Left cardiac atrium (tissue), 4 donors: Measurements from ENCODE around the gene RPL10. TPM values are rescaled to one million over a fixed set of nuclear protein-coding genes. Genes with fewer than 3 reads are reported as not detected.

ENCODE experiments used
- ATAC-seq, 2 donors: fragments of 200-7000 bp; cut with Tn5 transposase; one replicate each; pipeline ENCODE4 v1.9.1; 2020; ENCODE audit warnings: mild to moderate bottlenecking in 2 of 2, moderate library complexity in 2 of 2
- DNase-seq: peaks from one replicate; pipeline ENCODE4 v3.0.0-alpha.2; 2020
- intact Hi-C, 2 donors: fragments of 100-400 bp; cut with DNase I; formaldehyde crosslinking; loops; one replicate each; pipeline versions ENCODE4 v1.14.1 to v1.15.1; 2022 to 2023
- long read RNA-seq: library from polyadenylated mRNA; unstranded; transcript quantifications from one replicate; pipeline ENCODE4 v2.0.0, GENCODE V29; 2021
- total RNA-seq, 2 donors: library from RNA; stranded (reverse); fragmentation: NEBNext Ultra II Directional; extraction: Animal tissue kit (Norgen Biotek cat#: 25700); gene quantifications; one replicate each; pipeline ENCODE4 v1.2.1, GENCODE V29; 2021
- donor health status: DM: no; HTN: yes; CAD: no.
- donor health status: DM: no; HTN: yes; CAD: no; lungs with severe emphysema.
- donor health status: DM: yes; HTN: yes; CAD: no.
- donor health status: Dilated cardiomyopathy.

Gene RPL10
- total RNA-seq = 1,000 to 10,000 TPM; 2,090 to 2,230 TPM
- long read RNA-seq, transcript RPL10-201 (6 exons, 2,278 nt) = major isoform, 203 of 254 reads
- long read RNA-seq, transcript RPL10-204 (7 exons, 2,318 nt) = minor isoform, 11 of 254 reads
- long read RNA-seq, partial matches to known transcripts = 31 of 254 reads
- long read RNA-seq, other reads (novel, unspliced or antisense) = 1 of 254 reads

GRCh38 chrX:154397888-154398667, at the start of gene RPL10:
Gene RPL10, plus strand, starts transcription at chrX:154398377. Its CDS starts 143 bp downstream, at chrX:154398520.
- DNase-seq (peak; percentile 95), ATAC-seq (peak; percentile 91 to 92)
- intact Hi-C loops = no loop called here

GRCh38 chrX:154348646-154349358, 49.4 kb upstream of the RPL10 start:
- ATAC-seq = no peak
- intact Hi-C loops = no loop called here
- peak; percentile 24 for DNase-seq

- DNase-seq = peak; percentile 20
- intact Hi-C loops = no loop called here
- no peak for ATAC-seq
These were observed 48.7 kb upstream of the RPL10 start for GRCh38 chrX:154349359-154349935.

- ATAC-seq = no peak
- DNase-seq = peak; percentile 16
- intact Hi-C loops = no loop called here
These were observed 48.2 kb upstream of the RPL10 start for GRCh38 chrX:154349979-154350378.

- peak; percentile 20 for DNase-seq
- intact Hi-C loops = no loop called here
- ATAC-seq = no peak
These were observed 47.6 kb upstream of the RPL10 start for GRCh38 chrX:154350429-154351182.

- intact Hi-C loops = no loop called here
- peak; percentile 21 for DNase-seq
- ATAC-seq = no peak
These were observed 46.8 kb upstream of the RPL10 start for GRCh38 chrX:154351183-154352011.

- DNase-seq (no peak), ATAC-seq (no peak)
- intact Hi-C loops = no loop called here
These were observed 46.2 kb upstream of the RPL10 start for GRCh38 chrX:154352012-154352401.

- intact Hi-C loops = no loop called here
- ATAC-seq (no peak), DNase-seq (no peak)
These were observed 45.7 kb upstream of the RPL10 start for GRCh38 chrX:154352466-154352865.

GRCh38 chrX:154353172-154353843, 44.9 kb upstream of the RPL10 start:
- intact Hi-C loops = no loop called here
- DNase-seq = no peak
- ATAC-seq = no peak

GRCh38 chrX:154354013-154354412, 44.2 kb upstream of the RPL10 start:
- no peak for ATAC-seq
- intact Hi-C loops = no loop called here
- no peak for DNase-seq

GRCh38 chrX:154354516-154354915, 43.7 kb upstream of the RPL10 start:
- DNase-seq (no peak), ATAC-seq (no peak)
- intact Hi-C loops = no loop called here

GRCh38 chrX:154355094-154355775, 42.9 kb upstream of the RPL10 start:
- ATAC-seq = peak in 1 of 2 donors; percentile 4
- DNase-seq = no peak
- intact Hi-C loops = no loop called here

- intact Hi-C loops = no loop called here
- no peak for ATAC-seq
- no peak for DNase-seq
These were observed 42.4 kb upstream of the RPL10 start for GRCh38 chrX:154355776-154356140.

- intact Hi-C loops = no loop called here
- no peak for DNase-seq
- no peak for ATAC-seq
These were observed 41.6 kb upstream of the RPL10 start for GRCh38 chrX:154356596-154356995.

GRCh38 chrX:154357205-154357604, 41.0 kb upstream of the RPL10 start:
- intact Hi-C loops = no loop called here
- ATAC-seq (no peak), DNase-seq (no peak)

GRCh38 chrX:154358011-154358410, 40.2 kb upstream of the RPL10 start:
- DNase-seq (no peak), ATAC-seq (no peak)
- intact Hi-C loops = no loop called here

- ATAC-seq (no peak), DNase-seq (no peak)
- intact Hi-C loops = no loop called here
These were observed 39.3 kb upstream of the RPL10 start for GRCh38 chrX:154358829-154359228.
